Calu3 (cell line): Measurements from ENCODE around the gene ERN1. TPM values are rescaled to one million over a fixed set of nuclear protein-coding genes. Genes with fewer than 3 reads are reported as not detected.

Source experiments
- BruUV-seq: library from RNA; stranded (reverse); fragments of 400-500 nt; replicated peaks from 2 replicates; lab custom pipeline; 2021; lab: Mats Ljungman, UMichigan
- CTCF ChIA-PET: fragments of 300-600 bp; sonication (Branson Sonifier 250); formaldehyde crosslinking; loops from one replicate; lab custom pipeline; 2022; ENCODE audit warnings: antibody characterized with exemption; lab: Charles Lee
- DNase-seq: peaks from one replicate; pipeline ENCODE4 v3.0.0; 2022
- H3K27ac Mint-ChIP-seq: one replicate; pipeline ENCODE4 v1.8.0; 2022; ENCODE audit warnings: mixed read lengths; ENCODE audit not compliant: unreplicated experiment
- H3K27me3 Mint-ChIP-seq: one replicate; pipeline ENCODE4 v1.8.0; 2022; ENCODE audit warnings: mixed read lengths; ENCODE audit not compliant: unreplicated experiment
- H3K36me3 Mint-ChIP-seq: one replicate; pipeline ENCODE4 v1.8.0; 2022; ENCODE audit warnings: mild to moderate bottlenecking, moderate library complexity, mixed read lengths; ENCODE audit not compliant: insufficient read depth, unreplicated experiment
- H3K4me1 Mint-ChIP-seq: one replicate; pipeline ENCODE4 v1.8.0; 2022; ENCODE audit warnings: mild to moderate bottlenecking, low read depth, mixed read lengths; ENCODE audit not compliant: unreplicated experiment
- H3K4me3 Mint-ChIP-seq: one replicate; pipeline ENCODE4 v1.8.0; 2022; ENCODE audit warnings: mild to moderate bottlenecking, low read depth, moderate library complexity, mixed read lengths; ENCODE audit not compliant: unreplicated experiment
- H3K9me3 Mint-ChIP-seq: one replicate; pipeline ENCODE4 v1.8.0; 2022; ENCODE audit warnings: low read depth, mixed read lengths; ENCODE audit not compliant: unreplicated experiment
- CTCF ChIP-seq: fragments of 200-600 bp; IDR thresholded peaks from one replicate; pipeline ENCODE4 v1.8.0; 2022; ENCODE audit warnings: antibody characterized with exemption; ENCODE audit not compliant: unreplicated experiment
- intact Hi-C: fragments of 100-400 bp; cut with micrococcal nuclease; formaldehyde crosslinking; loops from one replicate; pipeline ENCODE4 v1.10.0; 2022; ENCODE audit not compliant: unreplicated experiment
- total RNA-seq: library from RNA; stranded (reverse); gene quantifications from 2 replicates; pipeline ENCODE4 v1.2.3, GENCODE V29; 2022

ERN1 gene
- total RNA-seq, 1 experiment from 2014 or later, result 16.5 TPM

- CTCF ChIA-PET, result no interaction called here
- no TSS peak for BruUV-seq
- H3K4me3 Mint-ChIP-seq, result no peak overlapping the region
- intact Hi-C loops, result no loop called here
- no peak for DNase-seq
- H3K27ac Mint-ChIP-seq, result no peak overlapping the region
- TF ChIP-seq CTCF, result no peak
- H3K4me1 Mint-ChIP-seq, result no peaks in the 10 kb centered on the region
- H3K9me3 Mint-ChIP-seq, result no peaks in the 10 kb centered on the region
- H3K27me3 Mint-ChIP-seq, result no peaks in the 10 kb centered on the region
- H3K36me3 Mint-ChIP-seq, result no peaks in the 10 kb centered on the region
Observed at GRCh38 chr17:64176556-64176955, 46.6 kb upstream of the ERN1 start.

GRCh38 chr17:64174686-64175456 is 44.9 kb upstream of the ERN1 start:
- Mint-ChIP-seq H3K4me3 (no peak overlapping the region), H3K36me3 (no peaks in the 10 kb centered on the region), H3K27ac (no peak overlapping the region), H3K4me1 (no peaks in the 10 kb centered on the region), H3K27me3 (no peaks in the 10 kb centered on the region), H3K9me3 (no peaks in the 10 kb centered on the region)
- no peak for DNase-seq
- BruUV-seq, result no TSS peak
- CTCF ChIA-PET, result no interaction called here
- no peak for TF ChIP-seq CTCF
- intact Hi-C loops, result no loop called here

- TF ChIP-seq CTCF, result no peak
- BruUV-seq, result no TSS peak
- Mint-ChIP-seq H3K27me3 (no peaks in the 10 kb centered on the region), H3K36me3 (no peaks in the 10 kb centered on the region), H3K4me1 (no peaks in the 10 kb centered on the region), H3K27ac (no peak overlapping the region), H3K9me3 (no peaks in the 10 kb centered on the region), H3K4me3 (no peak overlapping the region)
- DNase-seq, result no peak
- CTCF ChIA-PET, result no interaction called here
- intact Hi-C loops, result no loop called here
Observed at GRCh38 chr17:64173646-64174045, 43.7 kb upstream of the ERN1 start.

- Mint-ChIP-seq H3K27me3 (no peaks in the 10 kb centered on the region), H3K9me3 (no peaks in the 10 kb centered on the region)
- CTCF ChIA-PET, result no interaction called here
Observed at GRCh38 chr17:64172510-64172909, 42.6 kb upstream of the ERN1 start.

More at GRCh38 chr17:64172510-64172909, 42.6 kb upstream of the ERN1 start:
- Mint-ChIP-seq H3K4me3 (no peak overlapping the region), H3K36me3 (no peaks in the 10 kb centered on the region), H3K4me1 (no peaks in the 10 kb centered on the region), H3K27ac (no peak overlapping the region)
- no peak for TF ChIP-seq CTCF
- intact Hi-C loops, result no loop called here
- BruUV-seq, result no TSS peak
- DNase-seq, result no peak
